ENCODE results near the gene PNPLA7. TPM values are rescaled to one million over a fixed set of nuclear protein-coding genes. Genes with fewer than 3 reads are reported as not detected.

The PNPLA7 gene
- total and polyA plus RNA-seq, 2 of the 4 experiments (the other 2 are of a cell fraction) = under 0.01 to 0.89 TPM

DNA sequence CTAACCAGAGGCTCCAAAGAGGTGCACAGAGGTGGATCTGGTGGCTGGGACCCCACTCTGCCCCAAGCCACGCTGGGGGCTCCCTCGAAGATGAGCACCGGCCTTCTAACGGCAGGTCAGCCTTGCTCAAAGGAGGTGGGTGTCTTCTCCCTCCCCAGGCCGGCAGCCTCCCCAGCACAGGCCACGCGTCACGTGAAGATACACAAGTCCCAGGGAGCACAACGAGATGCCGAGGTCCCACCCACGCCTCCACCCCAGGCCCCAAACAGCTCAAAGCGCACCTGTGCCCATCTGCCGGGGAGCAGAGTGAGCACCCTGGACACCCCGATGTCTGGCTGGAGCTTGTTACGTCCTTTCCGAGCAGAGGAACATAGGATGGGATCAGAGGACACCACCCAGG, 12.1 kb downstream of the PNPLA7 start:
- H3K4me1 ChIP-seq (ENCODE audit: control insufficient read depth, insufficient read depth, low read length) = 0 out of 2 replicates have a peak, but pooled peaks cover 2% of the 10 kb centered on the region
- H3K56ac ChIP-seq (ENCODE audit: extremely low read depth, insufficient read depth, low read length) = no peak overlapping the region
- H3K9ac ChIP-seq (ENCODE audit: low read depth, low read length) = no peak overlapping the region
- no peaks in the 10 kb centered on the region for H3K27me3 ChIP-seq (ENCODE audit: control insufficient read depth, insufficient read depth, low read length)
- no peaks in the 10 kb centered on the region for H3K9me1 ChIP-seq (ENCODE audit: insufficient read depth, low read length)
- H3K27ac ChIP-seq (ENCODE audit: insufficient read depth, low read length) = no peak overlapping the region
- DNase-seq (no peak), ATAC-seq (ENCODE audit: low read depth) (no peak)
- no peak overlapping the region for H2AFZ ChIP-seq (replicated peaks; ENCODE audit: low read length, poor library complexity)
- no peak overlapping the region for H2AK9ac ChIP-seq (replicated peaks; ENCODE audit: low read depth, low read length, poor library complexity)
- H3K4me2 ChIP-seq (ENCODE audit: low read depth, low read length) = no peak overlapping the region
- H3K79me1 ChIP-seq (ENCODE audit: low read depth in 1 of 2, low read length in 2 of 2) = no peaks in the 10 kb centered on the region
- CTCF ChIA-PET = no interaction called here
- H4K5ac ChIP-seq (ENCODE audit: low read depth, low read length) = no peak overlapping the region
- H3K9me3 ChIP-seq (ENCODE audit: control insufficient read depth, insufficient read depth, low read length) = no peaks in the 10 kb centered on the region
- dilution Hi-C loops (cut with HindIII; ENCODE audit: low sequenced_read_pairs, unreplicated experiment) (no loop called here), intact Hi-C loops (cut with micrococcal nuclease) (no loop called here), in situ Hi-C loops (cut with MboI; ENCODE audit: low sequenced_read_pairs) (no loop called here)
- TF ChIP-seq, protein P1, sequence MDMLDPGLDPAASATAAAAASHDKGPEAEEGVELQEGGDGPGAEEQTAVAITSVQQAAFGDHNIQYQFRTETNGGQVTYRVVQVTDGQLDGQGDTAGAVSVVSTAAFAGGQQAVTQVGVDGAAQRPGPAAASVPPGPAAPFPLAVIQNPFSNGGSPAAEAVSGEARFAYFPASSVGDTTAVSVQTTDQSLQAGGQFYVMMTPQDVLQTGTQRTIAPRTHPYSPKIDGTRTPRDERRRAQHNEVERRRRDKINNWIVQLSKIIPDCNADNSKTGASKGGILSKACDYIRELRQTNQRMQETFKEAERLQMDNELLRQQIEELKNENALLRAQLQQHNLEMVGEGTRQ (IDR thresholded peaks at IDR 0.05; ENCODE audit: low read depth, low read length) = no peak
- TF ChIP-seq MXI1 (IDR thresholded peaks at IDR 0.05; ENCODE audit: borderline replicate concordance, low read depth, low read length) (no peak), BHLHE40 (IDR thresholded peaks at IDR 0.05; ENCODE audit: low read depth, low read length) (no peak), RAD21 (IDR thresholded peaks at IDR 0.05; ENCODE audit: low read length) (no peak), RFX5 (IDR thresholded peaks at IDR 0.05; ENCODE audit: low read depth, low read length) (no peak), NFE2L2 (IDR thresholded peaks at IDR 0.05; ENCODE audit: low read depth, low read length) (no peak), MAZ (IDR thresholded peaks at IDR 0.05; ENCODE audit: borderline replicate concordance, low read depth, low read length) (no peak)
- TF ChIP-seq, protein P2, sequence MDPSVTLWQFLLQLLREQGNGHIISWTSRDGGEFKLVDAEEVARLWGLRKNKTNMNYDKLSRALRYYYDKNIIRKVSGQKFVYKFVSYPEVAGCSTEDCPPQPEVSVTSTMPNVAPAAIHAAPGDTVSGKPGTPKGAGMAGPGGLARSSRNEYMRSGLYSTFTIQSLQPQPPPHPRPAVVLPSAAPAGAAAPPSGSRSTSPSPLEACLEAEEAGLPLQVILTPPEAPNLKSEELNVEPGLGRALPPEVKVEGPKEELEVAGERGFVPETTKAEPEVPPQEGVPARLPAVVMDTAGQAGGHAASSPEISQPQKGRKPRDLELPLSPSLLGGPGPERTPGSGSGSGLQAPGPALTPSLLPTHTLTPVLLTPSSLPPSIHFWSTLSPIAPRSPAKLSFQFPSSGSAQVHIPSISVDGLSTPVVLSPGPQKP (IDR thresholded peaks at IDR 0.05; ENCODE audit: borderline replicate concordance, low read depth, low read length) = no peak
- TF ChIP-seq, protein P3, sequence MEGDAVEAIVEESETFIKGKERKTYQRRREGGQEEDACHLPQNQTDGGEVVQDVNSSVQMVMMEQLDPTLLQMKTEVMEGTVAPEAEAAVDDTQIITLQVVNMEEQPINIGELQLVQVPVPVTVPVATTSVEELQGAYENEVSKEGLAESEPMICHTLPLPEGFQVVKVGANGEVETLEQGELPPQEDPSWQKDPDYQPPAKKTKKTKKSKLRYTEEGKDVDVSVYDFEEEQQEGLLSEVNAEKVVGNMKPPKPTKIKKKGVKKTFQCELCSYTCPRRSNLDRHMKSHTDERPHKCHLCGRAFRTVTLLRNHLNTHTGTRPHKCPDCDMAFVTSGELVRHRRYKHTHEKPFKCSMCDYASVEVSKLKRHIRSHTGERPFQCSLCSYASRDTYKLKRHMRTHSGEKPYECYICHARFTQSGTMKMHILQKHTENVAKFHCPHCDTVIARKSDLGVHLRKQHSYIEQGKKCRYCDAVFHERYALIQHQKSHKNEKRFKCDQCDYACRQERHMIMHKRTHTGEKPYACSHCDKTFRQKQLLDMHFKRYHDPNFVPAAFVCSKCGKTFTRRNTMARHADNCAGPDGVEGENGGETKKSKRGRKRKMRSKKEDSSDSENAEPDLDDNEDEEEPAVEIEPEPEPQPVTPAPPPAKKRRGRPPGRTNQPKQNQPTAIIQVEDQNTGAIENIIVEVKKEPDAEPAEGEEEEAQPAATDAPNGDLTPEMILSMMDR (conservative IDR thresholded peaks at IDR 0.05; ENCODE audit: low read depth, low read length) = no peak
- no TSS peak for BruUV-seq (replicated peaks)
- H4K8ac ChIP-seq (ENCODE audit: low read depth in 2 of 2, low read length in 2 of 2) = no peak overlapping the region
- no peak overlapping the region for H3K4ac ChIP-seq (ENCODE audit: low read depth, low read length)
- H2AK5ac ChIP-seq (ENCODE audit: low read depth, low read length) = no peak overlapping the region
- H3K36me3 ChIP-seq (ENCODE audit: control insufficient read depth, insufficient read depth, low read length) = no peaks in the 10 kb centered on the region
- no peak overlapping the region for H3K23ac ChIP-seq (ENCODE audit: low read depth, low read length)
- H2BK120ac ChIP-seq (ENCODE audit: low read depth, low read length) = no peak overlapping the region
- H3K4me3 ChIP-seq (ENCODE audit: insufficient read depth, low read depth, low read length) = no peak overlapping the region
- no peak overlapping the region for H2BK5ac ChIP-seq (ENCODE audit: low read depth, low read length, poor library complexity, severe bottlenecking)
- POLR2A ChIA-PET (ENCODE audit: unreplicated experiment) = no interaction called here
- no peak overlapping the region for H3K18ac ChIP-seq (ENCODE audit: low read depth, low read length)
- no peaks in the 10 kb centered on the region for H4K20me1 ChIP-seq (ENCODE audit: insufficient read depth, low read length)
- H4K91ac ChIP-seq (ENCODE audit: insufficient read depth, low read depth, low read length) = no peak overlapping the region
- no peak overlapping the region for H2BK20ac ChIP-seq (ENCODE audit: low read depth, low read length)
- H2BK15ac ChIP-seq (ENCODE audit: low read depth, low read length) = no peak overlapping the region
- H3K14ac ChIP-seq (replicated peaks; ENCODE audit: low read depth, low read length) = no peak overlapping the region
- 87% methylated on average over 6 of the region's 16 CpGs; no CpG with 5 or more reads in 1 of the 2 experiments for WGBS, 2 experiments (ENCODE audit: extremely low coverage in 2 of 2, insufficient read length in 1 of 2)

Measured in IMR-90 (cell line).